Stomach (tissue), 9 donors: Measurements from ENCODE around the gene BAIAP2L2. TPM values are rescaled to one million over a fixed set of nuclear protein-coding genes. Genes with fewer than 3 reads are reported as not detected.

Source experiments
- DNase-seq, 2 donors: peaks; one replicate each; pipeline versions ENCODE4 v3.0.0 to v3.0.0-alpha.2; 2013 to 2019
- H3K27ac ChIP-seq, 5 donors: fragments of 200-600 bp in 4 of 5; sonication (generic) in 4 of 5; one replicate each; pipeline ENCODE4 v1.5.1; 2013 to 2019; ENCODE audit warnings: mild to moderate bottlenecking in 1 of 5, moderate library complexity in 1 of 5
- H3K27me3 ChIP-seq, 3 donors: fragments of 200-600 bp; sonication (generic); one replicate each; pipeline ENCODE4 v1.5.1; 2017 to 2019; ENCODE audit warnings: mixed run types in 1 of 3
- H3K36me3 ChIP-seq, 4 donors: fragments of 200-600 bp; sonication (generic); 1 replicate in 3 of 4; 2 replicates in 1 of 4; pipeline ENCODE4 v1.5.1; 2016 to 2019
- H3K4me1 ChIP-seq, 4 donors: fragments of 200-600 bp; sonication (generic); one replicate each; pipeline ENCODE4 v1.5.1; 2016 to 2019
- H3K4me3 ChIP-seq, 4 donors: fragments of 200-600 bp; sonication (generic) in 3 of 4; one replicate each; pipeline ENCODE4 v1.5.1; 2016 to 2019; ENCODE audit warnings: mild to moderate bottlenecking in 1 of 4
- H3K9me3 ChIP-seq, 4 donors: fragments of 200-600 bp; sonication (generic); one replicate each; pipeline ENCODE4 v1.5.1; 2016 to 2019
- EP300 ChIP-seq: sonication (generic); formaldehyde crosslinking; IDR thresholded peaks from one replicate; pipeline ENCODE4 v1.6.1; 2017; ENCODE audit warnings: antibody characterized with exemption
- POLR2A ChIP-seq, 4 donors: fragments of 450-650 bp; IDR thresholded peaks; one replicate each; pipeline ENCODE4 v1.6.1; 2016; ENCODE audit warnings: antibody characterized with exemption in 4 of 4, control low read depth in 2 of 4, mild to moderate bottlenecking in 1 of 4, moderate library complexity in 1 of 4
- POLR2AphosphoS5 ChIP-seq, 3 donors: sonication (generic); formaldehyde crosslinking; IDR thresholded peaks; one replicate each; pipeline ENCODE4 v1.6.1; 2016; ENCODE audit warnings: antibody characterized with exemption in 3 of 3
- WGBS, 5 donors: extraction: QIAGEN DNeasy Blood & Tissue Kit in 3 of 5; methylation state at CpG; one replicate each; pipeline versions ENCODE4 v1.1.5 to v1.1.7; 2013 to 2018; 5-methylcytosine and 5-hydroxymethylcytosine counted together
- intact Hi-C: fragments of 100-400 bp; cut with DNase I; formaldehyde crosslinking; loops from one replicate; pipeline ENCODE4 v1.15.1; 2023; ENCODE audit warnings: low total_unique reads
- polyA plus RNA-seq, 3 donors: library from polyadenylated mRNA; stranded (reverse); fragments of 200-250 nt; gene quantifications; one replicate each; pipeline ENCODE4 v1.2.3, GENCODE V29; 2013
- total RNA-seq, 5 donors: library from RNA; depleted of rRNA; stranded (reverse); fragments of >200 nt; gene quantifications; one replicate each; pipeline versions ENCODE4 v1.1.0 to v1.2.3, GENCODE V29; 2014 to 2016
- TF ChIP-seq, protein P1 (sequence below), 7 experiments: fragments of 450-650 bp in 4 of 7; fragments of 200-600 bp in 3 of 7; sonication (generic) in 3 of 7; IDR thresholded peaks; one replicate each; pipeline ENCODE4 v1.5.1; 2016 to 2019; ENCODE audit warnings: antibody characterized with exemption in 7 of 7, control low read depth in 2 of 7, mild to moderate bottlenecking in 1 of 7
- donor health status: healthy with polysubstance abuse.
- donor health status: Bipolar disorder and iron deficiency.
- donor health status: healthy.

Gene BAIAP2L2
- total and polyA plus RNA-seq, 8 donors: 1.2 to 397 (median 5.4) TPM

DNA sequence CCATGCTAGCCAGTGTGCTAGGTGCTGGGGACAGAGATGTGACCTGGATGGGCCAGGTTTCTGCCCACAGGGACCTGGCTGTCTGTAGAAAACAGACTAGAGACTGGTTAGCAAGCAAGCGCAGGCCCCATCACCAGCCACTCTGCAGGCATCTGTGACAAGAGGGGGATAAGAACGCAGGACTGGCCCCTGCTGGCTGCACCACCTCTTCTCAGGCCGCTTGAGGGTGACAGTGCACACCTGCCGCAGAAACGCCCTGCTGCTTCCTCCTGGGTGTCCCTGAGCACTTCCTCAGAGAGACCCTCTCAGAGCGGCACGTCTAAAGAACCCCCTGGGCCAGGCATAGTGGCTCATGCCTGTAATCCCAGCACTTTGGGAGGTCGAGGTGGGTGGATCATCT is 59.2 kb downstream of the BAIAP2L2 start:
- no peaks in the 10 kb centered on the region for H3K36me3 ChIP-seq
- H3K27ac ChIP-seq: no peak overlapping the region
- H3K9me3 ChIP-seq: no peaks in the 10 kb centered on the region
- H3K4me1 ChIP-seq: peaks cover 0 to 9% (median 7%) of the 10 kb centered on the region in 4 donors
- intact Hi-C loops: loop anchor here (10.0 kb wide), 1 partner anchor 294 kb away; no protein-coding TSS in a partner anchor
- H3K27me3 ChIP-seq: peaks cover 0 to 22% (median 0%) of the 10 kb centered on the region in 3 donors
- no peak overlapping the region for H3K4me3 ChIP-seq
- TF ChIP-seq EP300 (no peak), POLR2AphosphoS5 (IDR thresholded peaks at IDR 0.05) (no peak), POLR2A (IDR thresholded peaks at IDR 0.05) (no peak)
- TF ChIP-seq, protein P1, sequence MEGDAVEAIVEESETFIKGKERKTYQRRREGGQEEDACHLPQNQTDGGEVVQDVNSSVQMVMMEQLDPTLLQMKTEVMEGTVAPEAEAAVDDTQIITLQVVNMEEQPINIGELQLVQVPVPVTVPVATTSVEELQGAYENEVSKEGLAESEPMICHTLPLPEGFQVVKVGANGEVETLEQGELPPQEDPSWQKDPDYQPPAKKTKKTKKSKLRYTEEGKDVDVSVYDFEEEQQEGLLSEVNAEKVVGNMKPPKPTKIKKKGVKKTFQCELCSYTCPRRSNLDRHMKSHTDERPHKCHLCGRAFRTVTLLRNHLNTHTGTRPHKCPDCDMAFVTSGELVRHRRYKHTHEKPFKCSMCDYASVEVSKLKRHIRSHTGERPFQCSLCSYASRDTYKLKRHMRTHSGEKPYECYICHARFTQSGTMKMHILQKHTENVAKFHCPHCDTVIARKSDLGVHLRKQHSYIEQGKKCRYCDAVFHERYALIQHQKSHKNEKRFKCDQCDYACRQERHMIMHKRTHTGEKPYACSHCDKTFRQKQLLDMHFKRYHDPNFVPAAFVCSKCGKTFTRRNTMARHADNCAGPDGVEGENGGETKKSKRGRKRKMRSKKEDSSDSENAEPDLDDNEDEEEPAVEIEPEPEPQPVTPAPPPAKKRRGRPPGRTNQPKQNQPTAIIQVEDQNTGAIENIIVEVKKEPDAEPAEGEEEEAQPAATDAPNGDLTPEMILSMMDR (IDR thresholded peaks at IDR 0.05): no peak
- DNase-seq: no peak
- 59 to 86% (median 80%) methylated on average over 6 to 8 of the region's 8 CpGs for WGBS, 5 donors

DNA sequence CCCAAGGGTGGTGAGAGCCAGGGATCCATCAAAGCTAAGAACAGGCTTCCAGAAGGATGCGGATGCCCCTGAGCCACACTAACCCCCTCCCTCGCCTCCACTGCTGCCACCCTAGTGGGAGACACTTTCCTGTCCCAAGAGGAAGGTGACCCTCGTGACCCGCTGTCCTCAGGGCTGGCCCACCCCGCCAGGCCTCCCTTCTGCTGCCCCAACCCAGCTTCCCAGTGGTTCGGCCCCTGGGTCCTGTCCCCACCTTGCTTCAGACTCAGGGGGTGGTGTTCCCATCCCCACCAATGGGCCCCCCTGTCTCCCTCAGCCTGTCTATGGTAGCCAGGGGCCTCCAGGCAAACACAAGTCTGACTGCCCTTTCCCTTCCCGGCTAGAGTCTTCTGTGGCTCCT is 59.8 kb downstream of the BAIAP2L2 start:
- TF ChIP-seq, protein P1 (IDR thresholded peaks at IDR 0.05): no peak
- TF ChIP-seq EP300 (no peak), POLR2A (IDR thresholded peaks at IDR 0.05) (no peak), POLR2AphosphoS5 (IDR thresholded peaks at IDR 0.05) (no peak)
- Histone ChIP-seq H3K4me1 (peaks cover 0 to 8% (median 6%) of the 10 kb centered on the region in 4 donors), H3K36me3 (no peaks in the 10 kb centered on the region), H3K4me3 (no peak overlapping the region), H3K9me3 (no peaks in the 10 kb centered on the region), H3K27ac (peak overlapping the region in 1 of 5 donors; percentile 32), H3K27me3 (peaks cover 0 to 22% (median 0%) of the 10 kb centered on the region in 3 donors)
- no peak for DNase-seq
- intact Hi-C loops: loop anchor here (10.0 kb wide), 1 partner anchor 294 kb away; no protein-coding TSS in a partner anchor
- 85 to 94% (median 91%) methylated on average over 7 of the region's 7 CpGs for whole genome bisulfite sequencing, 5 donors

DNA sequence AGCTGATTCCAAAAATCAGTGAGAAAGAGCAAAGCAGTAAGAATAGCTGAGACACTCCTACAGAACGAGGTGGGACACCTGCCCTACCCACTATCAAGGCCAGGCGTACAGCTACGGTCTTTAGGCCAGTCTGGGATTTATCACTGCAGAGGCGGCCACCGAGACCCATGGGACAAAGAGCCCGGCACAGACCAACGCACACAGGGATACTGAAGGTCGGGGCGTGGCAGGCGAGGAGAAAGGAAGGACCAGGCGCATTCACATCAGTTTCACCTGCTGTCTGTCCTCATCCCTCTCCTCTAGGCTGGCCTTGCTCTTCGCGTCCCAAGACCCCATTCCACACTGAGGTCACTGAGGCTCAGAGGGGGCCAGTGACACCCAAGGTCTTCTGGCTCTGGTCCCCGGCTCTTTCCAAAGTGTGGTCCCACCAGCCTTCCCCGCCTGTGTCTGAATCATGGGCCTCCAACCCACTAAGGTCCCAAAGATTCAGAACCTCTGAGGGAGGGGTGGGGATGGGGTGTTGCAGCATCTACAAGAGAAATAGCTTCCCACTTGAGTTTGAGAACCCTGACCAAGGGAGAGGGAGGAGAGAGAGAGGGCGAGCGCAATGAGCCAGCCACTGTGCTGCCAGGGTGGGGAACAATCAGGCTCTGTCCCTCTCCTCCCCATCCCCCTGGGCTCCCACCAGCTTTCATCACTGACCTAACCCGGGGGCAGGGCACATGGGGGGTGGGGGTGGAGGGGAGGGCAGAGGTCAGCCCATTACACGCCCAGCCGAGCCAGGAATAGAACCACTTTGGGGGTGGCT is 60.5 kb downstream of the BAIAP2L2 start:
- 66 to 83% (median 74%) methylated on average over 17 to 20 of the region's 20 CpGs for WGBS, 5 donors
- intact Hi-C loops: loop anchor here (10.0 kb wide), 1 partner anchor 295 kb away; no protein-coding TSS in a partner anchor
- Histone ChIP-seq H3K4me1 (peaks cover 0 to 8% (median 6%) of the 10 kb centered on the region in 4 donors), H3K36me3 (no peaks in the 10 kb centered on the region), H3K27me3 (peaks cover 0 to 22% (median 0%) of the 10 kb centered on the region in 3 donors), H3K27ac (peak overlapping the region in 1 of 5 donors; percentile 32), H3K4me3 (no peak overlapping the region), H3K9me3 (no peaks in the 10 kb centered on the region)
- TF ChIP-seq POLR2AphosphoS5 (IDR thresholded peaks at IDR 0.05) (no peak), POLR2A (IDR thresholded peaks at IDR 0.05) (no peak), EP300 (no peak)
- no peak for DNase-seq

DNA sequence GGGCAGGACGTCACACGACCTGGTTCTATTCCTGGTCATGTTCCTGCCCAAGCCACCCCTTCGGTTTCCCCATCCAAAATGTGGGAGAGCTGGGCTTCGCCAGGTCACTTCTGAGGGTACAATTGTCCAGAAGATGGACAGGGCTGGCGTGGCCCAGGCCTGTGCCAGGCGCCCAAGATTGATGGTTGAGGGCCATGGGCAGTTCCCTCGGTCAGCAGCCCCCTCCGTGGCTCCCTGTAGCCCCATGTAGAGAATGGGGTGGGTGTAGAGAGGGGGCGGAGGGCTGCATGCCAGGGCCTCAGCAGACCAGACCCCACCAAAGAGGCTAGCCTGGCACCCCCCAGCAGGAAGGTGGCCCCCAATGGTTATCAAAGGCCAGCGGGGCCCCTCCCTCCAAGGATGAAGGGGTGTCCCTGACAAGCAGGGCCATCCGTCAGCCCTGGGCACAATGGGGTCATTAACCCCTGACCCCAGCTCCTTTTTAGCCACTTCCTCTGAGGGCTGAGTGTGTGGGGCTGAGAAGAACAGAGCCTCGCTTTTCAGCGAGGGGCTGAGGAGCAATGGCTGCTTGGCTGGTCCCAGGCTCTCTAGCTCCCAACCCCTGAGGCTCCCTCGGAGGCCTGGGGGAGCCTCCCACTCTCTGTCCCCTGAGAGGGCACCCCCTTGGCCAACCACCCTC is 64.3 kb downstream of the BAIAP2L2 start:
- H3K27ac ChIP-seq: no peak overlapping the region
- intact Hi-C loops: no loop called here
- WGBS, 5 donors: 64 to 82% (median 76%) methylated on average over 9 to 14 of the region's 14 CpGs
- no peak overlapping the region for H3K4me3 ChIP-seq
- no peaks in the 10 kb centered on the region for H3K9me3 ChIP-seq
- no peak for DNase-seq
- H3K27me3 ChIP-seq: peaks cover 0 to 12% (median 0%) of the 10 kb centered on the region in 3 donors
- H3K4me1 ChIP-seq: peaks cover 0 to 15% (median 0%) of the 10 kb centered on the region in 4 donors
- TF ChIP-seq POLR2AphosphoS5 (IDR thresholded peaks at IDR 0.05): no peak
- TF ChIP-seq, protein P1 (IDR thresholded peaks at IDR 0.05): no peak
- no peak for TF ChIP-seq POLR2A (IDR thresholded peaks at IDR 0.05)
- no peak for TF ChIP-seq EP300
- no peaks in the 10 kb centered on the region for H3K36me3 ChIP-seq
